KBM-7 (cell line): ENCODE results near the gene HS3ST3A1.
"Not testable (repeated sequence)": the region's sequence is repeated elsewhere in the genome, so short reads cannot be mapped to it uniquely, and the experiment has no call there.

Experiments
- DNase-seq: peaks from one replicate; pipeline ENCODE4 v3.0.0-alpha.2; 2015
- in situ Hi-C: fragments of 300-500 bp; cut with MboI; formaldehyde crosslinking; loops from 2 replicates; pipeline ENCODE4 v1.14.3; 2020; ENCODE audit warnings: low sequenced_read_pairs, low pct_unique_long_range_greater_than_20kb, mixed read lengths

HS3ST3A1 gene

GRCh38 chr17:13518261-13519000 is 83.3 kb downstream of the HS3ST3A1 start:
- in situ Hi-C loops = no loop called here
- DNase-seq = no peak

GRCh38 chr17:13513039-13513405 is 88.7 kb downstream of the HS3ST3A1 start:
- no peak for DNase-seq
- in situ Hi-C loops = no loop called here

GRCh38 chr17:13510062-13510461 is 91.7 kb downstream of the HS3ST3A1 start:
- no peak for DNase-seq
- in situ Hi-C loops = no loop called here

- DNase-seq = no peak
- in situ Hi-C loops = no loop called here
These were observed 92.2 kb downstream of the HS3ST3A1 start for GRCh38 chr17:13509527-13509926.

GRCh38 chr17:13508896-13509295 is 92.8 kb downstream of the HS3ST3A1 start:
- in situ Hi-C loops = no loop called here
- peak; percentile 51 for DNase-seq

- in situ Hi-C loops = no loop called here
- no peak for DNase-seq
These were observed 98.2 kb downstream of the HS3ST3A1 start for GRCh38 chr17:13503526-13503925.

GRCh38 chr17:13502263-13502662 is 99.5 kb downstream of the HS3ST3A1 start:
- DNase-seq = no peak
- in situ Hi-C loops = no loop called here

- in situ Hi-C loops = no loop called here
- DNase-seq = no peak
These were observed 100.8 kb downstream of the HS3ST3A1 start for GRCh38 chr17:13500947-13501346.

- no peak for DNase-seq
- in situ Hi-C loops = no loop called here
These were observed 103.5 kb downstream of the HS3ST3A1 start for GRCh38 chr17:13498184-13498583.

GRCh38 chr17:13496553-13497056 is 105.1 kb downstream of the HS3ST3A1 start:
- DNase-seq, in situ Hi-C loops: not testable (repeated sequence)

GRCh38 chr17:13495423-13495822 is 106.3 kb downstream of the HS3ST3A1 start:
- DNase-seq = no peak
- in situ Hi-C loops = no loop called here

- DNase-seq = no peak
These were observed 109.0 kb downstream of the HS3ST3A1 start for GRCh38 chr17:13492737-13493122.

GRCh38 chr17:13491916-13492736 is 109.6 kb downstream of the HS3ST3A1 start:
- DNase-seq = no peak
- in situ Hi-C loops = no loop called here

More at GRCh38 chr17:13492737-13493122, 109.0 kb downstream of the HS3ST3A1 start:
- in situ Hi-C loops = no loop called here

- DNase-seq = no peak
- in situ Hi-C loops = no loop called here
These were observed 110.2 kb downstream of the HS3ST3A1 start for GRCh38 chr17:13491491-13491890.

- no peak for DNase-seq
- in situ Hi-C loops = no loop called here
These were observed 110.7 kb downstream of the HS3ST3A1 start for GRCh38 chr17:13490906-13491482.

GRCh38 chr17:13490427-13490826 is 111.3 kb downstream of the HS3ST3A1 start:
- in situ Hi-C loops = no loop called here
- DNase-seq = no peak

GRCh38 chr17:13485327-13485726 is 116.4 kb downstream of the HS3ST3A1 start:
- DNase-seq = peak; percentile 10
- in situ Hi-C loops = no loop called here

GRCh38 chr17:13484020-13484419 is 117.7 kb downstream of the HS3ST3A1 start:
- no peak for DNase-seq
- in situ Hi-C loops = no loop called here

GRCh38 chr17:13480877-13481276 is 120.9 kb downstream of the HS3ST3A1 start:
- DNase-seq = no peak
- in situ Hi-C loops = no loop called here

GRCh38 chr17:13478326-13478830 is 123.4 kb downstream of the HS3ST3A1 start:
- in situ Hi-C loops = no loop called here
- no peak for DNase-seq
